Hematopoietic multipotent progenitor cell treated with erythropoietin and hydrocortisone succinate and interleukin-3 and kit ligand, for 17 days (in vitro differentiated cells): Measurements from ENCODE around the gene SLC24A3.

Source experiments
- DNase-seq: peaks from one replicate; pipeline ENCODE4 v3.0.0-alpha.2; 2015; ENCODE audit warnings: low spot score

SLC24A3 gene

GRCh38 chr20:19241440-19241839 is 29.0 kb downstream of the SLC24A3 start:
- no peak for DNase-seq

DNA sequence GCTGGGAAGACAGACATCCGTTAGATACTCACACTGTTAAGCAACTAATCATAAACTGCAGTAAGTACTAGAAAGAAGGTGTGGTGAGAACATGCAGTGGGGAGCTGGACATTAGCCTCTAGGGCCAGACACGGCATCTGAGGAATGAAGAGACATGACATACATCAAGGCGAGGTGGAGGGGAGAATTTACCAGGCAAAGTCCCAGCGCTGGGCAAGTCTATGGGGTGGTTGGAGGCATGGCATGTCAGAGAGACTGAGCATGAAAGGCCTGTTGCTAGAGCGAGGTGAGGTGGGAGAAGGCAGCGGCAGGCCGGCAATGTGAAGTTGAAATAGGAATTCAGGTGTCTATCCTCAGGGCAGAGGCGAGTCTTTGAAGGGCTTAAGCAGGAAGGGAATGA is 31.8 kb downstream of the SLC24A3 start:
- no peak for DNase-seq

GRCh38 chr20:19249106-19249879 is 36.9 kb downstream of the SLC24A3 start:
- DNase-seq = no peak

GRCh38 chr20:19250346-19250745 is 37.9 kb downstream of the SLC24A3 start:
- DNase-seq = no peak

DNA sequence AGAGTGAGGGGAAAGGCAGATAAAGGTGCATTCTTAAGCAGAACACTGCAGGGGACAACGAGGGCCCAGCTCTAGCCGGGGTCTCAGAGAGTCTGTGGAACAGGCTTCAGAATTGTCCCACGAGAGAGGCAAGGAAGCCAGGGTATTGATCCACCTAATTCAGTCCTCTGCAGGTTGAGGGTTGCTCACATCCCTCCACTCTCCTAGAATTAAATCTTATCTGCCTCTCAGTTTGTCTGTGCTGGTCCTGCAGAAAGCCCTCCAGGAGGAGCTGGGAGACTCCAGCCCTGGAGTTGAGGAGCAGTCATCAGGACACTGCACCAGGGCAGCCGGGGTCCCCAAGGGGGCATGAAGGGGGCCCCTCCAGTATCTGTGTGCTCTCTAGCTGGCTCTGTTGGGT is 39.1 kb downstream of the SLC24A3 start:
- DNase-seq = no peak

GRCh38 chr20:19251958-19252357 is 39.5 kb downstream of the SLC24A3 start:
- DNase-seq = no peak

- DNase-seq = no peak
Measured at GRCh38 chr20:19252451-19253120, 40.1 kb downstream of the SLC24A3 start.

DNA sequence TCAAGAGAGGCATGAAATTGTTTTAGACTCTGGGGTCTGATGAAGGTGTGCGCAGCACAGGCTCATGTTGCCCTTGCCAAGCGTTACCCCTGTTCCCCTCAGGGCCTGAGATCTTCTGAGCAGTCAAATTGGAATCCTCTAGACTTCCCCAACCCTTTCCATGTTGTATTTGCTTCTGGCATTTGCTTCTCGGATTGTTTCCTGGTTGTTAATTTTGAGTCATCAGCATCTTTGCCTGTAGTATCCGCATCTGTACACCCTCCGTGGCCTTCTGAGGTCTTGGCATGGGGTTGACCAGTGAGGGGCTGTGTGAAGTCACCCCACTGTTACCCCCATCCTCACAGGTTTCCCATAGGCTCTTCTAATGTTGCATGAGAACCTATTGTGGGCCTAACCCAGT is 40.9 kb downstream of the SLC24A3 start:
- DNase-seq = no peak

DNA sequence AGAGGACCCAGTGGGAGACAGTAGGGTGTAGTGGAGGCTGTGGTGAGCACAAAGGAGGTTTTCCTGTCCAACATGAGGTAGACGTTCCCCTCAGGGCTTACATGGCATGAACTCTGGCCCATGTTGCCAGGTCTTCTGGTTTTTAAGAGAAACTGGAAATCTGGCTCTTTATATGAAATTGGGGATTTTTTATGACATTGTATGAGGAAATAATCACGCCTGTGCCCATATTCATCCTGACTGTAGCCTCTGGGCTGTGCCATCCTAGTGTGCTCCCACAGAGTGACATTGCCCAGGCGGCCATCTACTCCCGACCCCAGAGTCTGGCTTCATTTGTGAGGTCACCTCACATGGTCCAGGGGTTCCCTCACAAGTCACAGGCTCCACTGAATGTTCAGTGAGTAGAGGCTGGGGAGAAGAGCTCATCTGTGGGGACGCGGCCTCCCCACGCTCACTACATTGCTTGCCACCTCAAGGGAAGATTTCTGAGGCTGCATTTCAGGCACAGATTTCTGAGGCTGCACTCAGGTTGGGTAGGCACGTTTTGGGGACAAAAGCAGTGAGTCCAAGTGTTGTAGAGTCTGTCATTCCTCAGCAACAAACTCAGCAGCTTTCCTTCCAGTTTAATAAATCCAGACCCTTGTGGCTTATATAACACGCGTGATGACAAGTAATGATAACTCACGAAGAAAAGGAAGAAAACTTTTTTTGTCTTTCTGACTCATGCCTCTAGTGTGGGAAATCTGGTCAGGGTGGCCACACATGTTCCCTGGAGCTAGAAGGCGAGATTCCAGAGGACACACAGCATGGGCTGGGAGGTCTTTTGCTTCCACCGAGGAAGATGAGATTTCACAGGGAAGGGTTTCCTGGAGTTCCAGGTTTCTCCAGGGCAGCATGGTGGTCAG is 41.7 kb downstream of the SLC24A3 start:
- DNase-seq = no peak

DNA sequence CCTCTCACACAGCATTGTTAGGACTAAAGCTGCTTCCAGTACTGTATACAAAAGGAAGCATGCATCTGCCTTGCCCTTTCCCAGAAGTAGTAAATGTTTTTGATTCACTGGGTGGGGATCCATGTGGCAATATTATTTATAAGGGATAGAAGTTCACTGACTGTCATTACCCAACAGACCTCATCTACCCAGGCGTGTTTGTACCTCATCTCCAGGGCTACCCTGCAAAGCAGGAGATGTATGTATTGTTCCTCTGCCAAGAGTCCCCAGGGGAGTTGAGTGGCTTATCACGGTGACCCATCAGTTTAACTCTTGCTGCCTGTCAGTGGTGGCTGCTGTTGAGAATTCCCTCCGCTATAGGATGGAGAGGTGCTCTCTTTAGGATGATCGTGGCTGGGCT is 42.5 kb downstream of the SLC24A3 start:
- DNase-seq = no peak

DNA sequence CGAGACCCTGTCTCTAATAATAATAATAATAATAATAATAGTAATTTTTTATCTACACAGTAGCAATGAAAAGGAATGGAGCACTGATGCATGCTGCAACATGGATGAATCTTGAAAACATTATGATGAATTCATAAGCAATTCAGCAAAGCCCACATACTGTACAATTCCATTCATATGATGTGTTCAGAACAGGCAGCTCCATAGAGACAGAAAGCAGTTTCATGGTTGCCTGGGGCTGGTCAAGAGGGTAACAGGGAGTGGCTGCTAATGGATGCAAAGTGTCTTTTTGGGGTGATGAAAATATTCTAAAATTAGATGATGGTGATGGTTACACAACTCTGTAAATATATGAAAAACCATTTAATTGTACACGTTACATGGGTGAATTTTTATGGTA is 43.6 kb downstream of the SLC24A3 start:
- DNase-seq = no peak

- no peak for DNase-seq
Measured at GRCh38 chr20:19256906-19257595, 44.6 kb downstream of the SLC24A3 start.

DNA sequence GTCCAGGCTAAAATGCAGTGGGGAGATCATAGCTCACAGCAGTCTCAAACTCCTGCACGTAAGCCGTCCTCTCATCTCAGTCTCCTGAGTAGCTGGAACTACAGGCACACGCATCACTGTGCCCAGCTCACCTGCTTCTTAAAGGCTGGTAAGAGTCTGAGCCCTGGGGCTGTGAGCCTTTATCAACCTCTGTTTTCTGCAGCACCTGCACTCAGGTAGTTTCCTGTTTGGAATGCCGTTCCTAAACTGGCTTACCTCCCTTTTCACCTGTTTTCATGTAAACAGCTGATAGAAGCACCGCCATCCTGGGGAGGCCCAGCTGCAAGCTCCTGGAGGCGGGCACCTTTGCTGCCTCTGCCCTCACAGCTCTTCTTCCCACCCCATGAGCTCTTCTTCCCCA is 45.4 kb downstream of the SLC24A3 start:
- DNase-seq = no peak

GRCh38 chr20:19259141-19259591 is 46.7 kb downstream of the SLC24A3 start:
- DNase-seq = no peak

DNA sequence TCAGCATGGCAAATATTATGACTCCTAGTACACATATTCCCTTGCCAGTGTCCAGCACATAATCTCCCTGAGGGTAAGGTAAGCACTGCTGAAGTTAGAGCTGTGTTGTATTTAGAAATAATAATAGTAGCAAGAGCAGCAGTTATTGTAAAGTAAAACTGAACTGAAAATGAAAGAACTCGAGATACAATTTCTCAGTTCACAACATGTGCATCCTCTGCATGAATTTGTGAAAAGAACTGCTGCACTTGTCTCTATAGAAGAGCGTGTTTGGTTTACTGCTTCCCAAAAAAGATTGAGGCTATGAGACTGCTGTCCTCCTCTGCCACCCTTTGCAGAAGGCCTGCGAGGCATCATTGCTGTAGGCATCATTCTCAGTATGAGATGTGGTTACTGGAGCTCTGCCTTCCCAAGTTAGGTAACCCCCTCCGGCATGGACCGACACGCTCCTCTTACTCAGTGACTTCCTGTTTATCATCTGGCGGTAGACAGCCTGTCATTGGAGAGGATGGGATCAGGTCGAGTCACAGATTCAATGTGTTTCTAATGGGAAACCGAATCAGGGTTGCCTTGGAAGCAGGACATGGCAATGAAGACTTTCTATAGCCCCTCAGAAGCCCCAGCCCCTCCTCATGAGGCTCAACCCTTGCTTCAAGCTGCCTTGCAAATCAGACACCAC is 48.1 kb downstream of the SLC24A3 start:
- DNase-seq = no peak

- DNase-seq = no peak
Measured at GRCh38 chr20:19264191-19264590, 51.7 kb downstream of the SLC24A3 start.

DNA sequence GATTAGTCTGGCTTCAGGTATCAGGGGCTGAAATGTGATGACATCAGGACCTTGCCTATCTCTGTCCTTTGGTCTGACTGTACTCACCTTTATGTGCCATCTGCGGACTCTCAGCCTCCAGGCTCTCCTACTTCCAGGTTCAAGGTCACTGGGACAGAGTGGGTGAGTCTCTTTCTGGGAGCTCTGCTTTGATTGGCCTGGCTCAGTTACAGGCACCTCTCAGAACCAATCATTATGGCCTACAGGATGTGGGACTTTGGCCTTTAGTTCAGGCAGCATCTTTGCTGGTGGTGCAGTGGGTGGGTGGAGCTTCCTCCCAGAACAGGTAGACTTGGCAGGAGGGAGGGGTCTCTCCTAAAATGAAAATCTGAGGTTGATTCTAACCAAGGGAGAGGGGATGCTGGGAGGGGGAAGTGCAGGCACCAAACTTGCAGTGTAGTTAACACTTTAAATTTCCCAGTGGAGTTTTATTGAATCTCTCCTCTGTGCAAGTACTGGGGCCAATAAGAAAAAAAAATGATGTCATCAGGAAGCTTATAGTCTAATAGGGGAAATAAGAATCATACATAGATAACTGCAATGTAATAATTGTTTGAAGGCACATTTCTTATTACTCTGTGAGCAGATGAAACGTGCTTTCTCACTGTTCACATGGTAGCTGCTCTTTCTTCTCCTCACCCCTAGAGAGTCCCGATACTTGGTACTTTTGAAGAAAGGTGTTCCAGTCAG is 53.4 kb downstream of the SLC24A3 start:
- DNase-seq = no peak

DNA sequence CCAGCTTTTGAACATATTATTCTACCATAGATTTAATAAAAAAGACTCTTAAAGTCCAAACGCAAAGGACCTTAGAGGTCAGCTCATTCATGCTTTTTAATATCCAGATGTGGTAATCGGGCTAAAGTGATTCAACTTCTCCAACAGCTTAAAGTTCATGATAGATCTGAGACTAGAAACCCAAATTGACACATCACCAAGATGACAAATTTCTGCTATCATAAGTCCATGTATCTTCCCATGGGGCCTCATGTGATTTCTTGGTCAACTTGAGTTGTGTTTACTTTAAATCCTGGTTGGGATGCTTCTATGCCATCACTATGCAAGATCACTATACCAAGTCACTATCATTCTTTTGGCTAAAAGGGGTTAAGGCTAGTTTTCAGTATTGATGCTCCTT is 56.0 kb downstream of the SLC24A3 start:
- DNase-seq = no peak

DNA sequence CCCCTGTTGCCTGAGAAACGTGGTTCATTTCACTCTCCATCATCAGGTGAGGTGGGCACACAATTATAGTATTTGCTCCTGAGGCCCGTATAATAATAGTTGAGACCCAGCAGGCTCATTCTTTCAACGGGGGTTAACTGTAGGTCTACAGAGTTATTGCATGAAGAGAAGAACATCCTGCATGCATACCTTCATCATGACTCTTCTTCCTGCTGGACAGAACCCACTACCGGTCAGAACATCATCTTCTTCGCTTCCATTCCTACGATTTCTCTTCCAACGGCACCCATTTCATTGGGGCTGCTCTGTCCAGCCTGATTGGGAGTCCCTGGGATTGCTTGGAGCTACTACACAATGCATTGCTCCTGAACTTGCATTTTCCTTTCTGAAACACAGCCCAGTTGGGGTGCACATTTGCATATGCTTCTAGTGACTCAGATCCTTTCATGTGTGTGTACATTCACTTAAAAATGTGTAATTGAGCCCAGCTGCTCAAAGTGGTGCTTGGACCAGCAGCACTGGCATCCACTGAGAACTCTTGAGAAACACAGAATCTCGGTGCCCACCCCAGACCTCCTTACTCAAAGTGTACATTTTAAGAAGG is 57.4 kb downstream of the SLC24A3 start:
- DNase-seq = no peak
